ENCODE data around the gene HOXA6. TPM values are rescaled to one million over a fixed set of nuclear protein-coding genes. Genes with fewer than 3 reads are reported as not detected.

Gene HOXA6
- total RNA-seq, 1 donor from 2014 or later = 15.3 TPM

DNA sequence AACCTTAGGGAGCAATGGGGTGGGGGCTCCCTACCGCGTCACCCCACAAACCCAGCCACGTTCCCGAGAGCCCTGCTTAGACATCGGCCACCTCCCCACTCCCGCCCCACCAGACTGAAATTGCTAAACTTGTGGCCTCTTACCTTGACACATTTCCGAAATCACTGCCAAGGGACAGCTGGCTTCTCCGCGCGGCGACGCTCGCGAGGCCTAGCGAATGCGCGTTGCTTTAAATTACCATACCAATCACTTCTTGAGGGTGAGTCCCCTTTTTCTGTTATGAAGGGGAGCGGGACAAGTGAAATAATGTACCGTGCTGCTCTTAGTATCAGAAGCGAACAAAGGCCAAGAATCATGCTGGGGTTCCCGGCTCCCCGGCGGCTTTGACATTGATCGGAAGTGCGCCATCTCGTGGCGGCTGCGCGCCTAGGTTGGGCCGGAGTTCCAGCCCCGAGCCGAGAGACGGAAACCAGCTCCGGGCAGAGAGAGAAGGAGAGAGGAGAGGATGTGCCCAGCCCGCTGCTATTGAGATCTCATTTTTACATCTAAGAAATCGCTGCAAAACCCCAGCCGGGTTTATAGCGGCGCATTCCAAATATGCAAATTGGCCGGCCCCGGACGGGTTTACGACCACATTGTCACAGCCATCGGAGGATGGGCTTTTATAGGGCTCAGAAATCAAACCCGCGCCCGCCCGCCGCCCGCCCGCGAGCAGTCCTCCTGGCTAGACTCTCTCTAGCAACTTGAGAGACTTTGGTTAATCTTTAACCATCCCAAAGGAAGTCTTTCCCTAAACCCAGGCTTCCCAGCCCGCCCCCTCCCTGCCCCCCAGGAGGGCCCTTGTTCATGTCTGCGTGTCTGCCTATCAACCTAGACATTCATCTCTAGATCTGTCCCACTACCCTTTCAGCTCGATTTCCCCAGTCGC is 32.2 kb upstream of the HOXA6 start:
- peak in 1 of 2 donors; percentile 73 for DNase-seq (ENCODE audit: low spot score in 2 of 2)
- peaks cover 26% of the 10 kb centered on the region for H3K27me3 ChIP-seq
- no peaks in the 10 kb centered on the region for H3K36me3 ChIP-seq
- H3K4me3 ChIP-seq = peak overlapping the region in 1 of 2 donors; percentile 22
- peaks cover 2 to 15% of the 10 kb centered on the region in 2 donors for H3K4me1 ChIP-seq
- no peak overlapping the region for H3K27ac ChIP-seq
- TF ChIP-seq, protein P1, sequence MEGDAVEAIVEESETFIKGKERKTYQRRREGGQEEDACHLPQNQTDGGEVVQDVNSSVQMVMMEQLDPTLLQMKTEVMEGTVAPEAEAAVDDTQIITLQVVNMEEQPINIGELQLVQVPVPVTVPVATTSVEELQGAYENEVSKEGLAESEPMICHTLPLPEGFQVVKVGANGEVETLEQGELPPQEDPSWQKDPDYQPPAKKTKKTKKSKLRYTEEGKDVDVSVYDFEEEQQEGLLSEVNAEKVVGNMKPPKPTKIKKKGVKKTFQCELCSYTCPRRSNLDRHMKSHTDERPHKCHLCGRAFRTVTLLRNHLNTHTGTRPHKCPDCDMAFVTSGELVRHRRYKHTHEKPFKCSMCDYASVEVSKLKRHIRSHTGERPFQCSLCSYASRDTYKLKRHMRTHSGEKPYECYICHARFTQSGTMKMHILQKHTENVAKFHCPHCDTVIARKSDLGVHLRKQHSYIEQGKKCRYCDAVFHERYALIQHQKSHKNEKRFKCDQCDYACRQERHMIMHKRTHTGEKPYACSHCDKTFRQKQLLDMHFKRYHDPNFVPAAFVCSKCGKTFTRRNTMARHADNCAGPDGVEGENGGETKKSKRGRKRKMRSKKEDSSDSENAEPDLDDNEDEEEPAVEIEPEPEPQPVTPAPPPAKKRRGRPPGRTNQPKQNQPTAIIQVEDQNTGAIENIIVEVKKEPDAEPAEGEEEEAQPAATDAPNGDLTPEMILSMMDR (IDR thresholded peaks at IDR 0.05) = peak; percentile 39 to 78 (median 77)
- no peaks in the 10 kb centered on the region for H3K9me3 ChIP-seq
- intact Hi-C loops (cut with DNase I) = loop anchor here (5.0 kb wide), 1 partner anchor 812 kb away; no protein-coding TSS in a partner anchor

DNA sequence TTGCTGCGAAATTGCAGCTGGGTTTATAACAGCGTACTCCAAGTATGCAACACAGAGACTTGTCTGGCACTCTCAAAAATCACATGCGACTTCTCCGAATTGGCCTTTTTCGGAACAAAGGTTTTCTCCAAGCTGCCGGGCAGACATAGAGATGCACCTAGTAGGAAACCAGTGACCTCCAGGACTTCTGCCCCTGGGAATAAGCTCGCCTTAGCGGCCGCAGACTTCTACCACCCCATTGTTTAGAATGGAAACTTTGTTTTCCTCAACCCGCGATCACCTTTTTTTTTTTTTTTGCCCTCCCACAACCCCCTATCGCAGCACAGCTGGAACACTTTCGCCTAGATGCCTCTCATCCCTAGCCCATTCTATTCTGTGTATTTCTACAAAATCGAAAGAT is 31.5 kb upstream of the HOXA6 start:
- peaks cover 31% of the 10 kb centered on the region for H3K27me3 ChIP-seq
- intact Hi-C loops (cut with DNase I) = no loop called here
- no peak overlapping the region for H3K27ac ChIP-seq

DNA sequence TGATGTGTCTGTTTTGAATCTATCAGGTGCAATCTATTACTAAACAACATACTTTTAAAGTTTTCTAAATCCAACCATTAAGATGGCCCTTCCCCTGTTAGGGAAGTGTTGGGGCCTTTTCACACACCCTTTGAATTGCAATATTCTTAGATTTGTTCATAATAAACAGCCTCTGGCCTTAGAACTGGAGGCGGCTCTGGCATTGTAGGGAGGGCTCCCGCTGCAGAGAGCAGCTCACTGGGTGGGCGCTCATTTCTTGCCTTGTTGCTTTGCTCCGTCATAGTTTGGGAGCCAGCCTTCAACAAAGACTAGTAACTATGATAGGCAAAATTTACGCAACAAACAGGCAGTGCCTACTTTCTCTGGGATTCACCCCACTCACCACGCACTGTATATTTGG is 30.8 kb upstream of the HOXA6 start:
- H3K36me3 ChIP-seq = no peaks in the 10 kb centered on the region
- intact Hi-C loops (cut with DNase I) = no loop called here
- H3K4me1 ChIP-seq = peaks cover 2 to 15% of the 10 kb centered on the region in 2 donors
- no peak overlapping the region for H3K4me3 ChIP-seq
- H3K27me3 ChIP-seq = peaks cover 29% of the 10 kb centered on the region
- no peak overlapping the region for H3K27ac ChIP-seq
- no peak for DNase-seq (ENCODE audit: low spot score in 2 of 2)
- H3K9me3 ChIP-seq = no peaks in the 10 kb centered on the region
- TF ChIP-seq, protein P1 (IDR thresholded peaks at IDR 0.05) = no peak

More for the DNA sequence above, 31.5 kb upstream of the HOXA6 start:
- no peaks in the 10 kb centered on the region for H3K36me3 ChIP-seq
- H3K4me1 ChIP-seq = peaks cover 2 to 14% of the 10 kb centered on the region in 2 donors
- no peaks in the 10 kb centered on the region for H3K9me3 ChIP-seq
- H3K4me3 ChIP-seq = no peak overlapping the region
- TF ChIP-seq, protein P1 (IDR thresholded peaks at IDR 0.05) = no peak
- no peak for DNase-seq (ENCODE audit: low spot score in 2 of 2)

DNA sequence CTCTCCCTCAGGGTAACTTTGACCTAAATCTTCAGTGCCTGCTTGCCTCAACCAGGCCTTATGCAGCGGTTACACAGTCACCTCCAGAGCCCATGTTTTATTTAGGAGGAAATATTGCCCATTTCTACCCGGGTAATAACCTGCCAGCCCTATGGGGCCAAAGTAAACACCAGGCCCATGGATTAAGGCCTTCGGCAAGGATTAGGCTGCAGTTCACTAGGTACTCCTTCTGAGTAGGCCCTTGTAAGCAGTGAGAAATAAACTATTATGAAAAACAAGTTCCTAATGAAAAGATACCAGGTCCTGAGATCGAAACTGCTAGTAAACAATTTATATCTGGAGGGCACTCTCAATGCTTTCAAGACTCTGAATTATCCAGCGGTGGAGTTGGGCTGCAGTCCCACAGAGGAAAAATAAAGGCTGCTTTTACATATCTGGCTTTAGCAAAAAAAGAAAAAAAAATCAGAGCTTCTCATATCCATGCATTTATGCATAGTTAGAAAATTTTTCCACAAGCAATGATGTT is 30.3 kb upstream of the HOXA6 start:
- intact Hi-C loops (cut with DNase I) = no loop called here
- Histone ChIP-seq H3K27me3 (peaks cover 30% of the 10 kb centered on the region), H3K9me3 (no peaks in the 10 kb centered on the region), H3K4me1 (peaks cover 0 to 17% of the 10 kb centered on the region in 2 donors), H3K27ac (no peak overlapping the region), H3K36me3 (no peaks in the 10 kb centered on the region), H3K4me3 (no peak overlapping the region)
- TF ChIP-seq, protein P1 (IDR thresholded peaks at IDR 0.05) = no peak
- DNase-seq (ENCODE audit: low spot score in 2 of 2) = peak in 1 of 2 donors; percentile 37

DNA sequence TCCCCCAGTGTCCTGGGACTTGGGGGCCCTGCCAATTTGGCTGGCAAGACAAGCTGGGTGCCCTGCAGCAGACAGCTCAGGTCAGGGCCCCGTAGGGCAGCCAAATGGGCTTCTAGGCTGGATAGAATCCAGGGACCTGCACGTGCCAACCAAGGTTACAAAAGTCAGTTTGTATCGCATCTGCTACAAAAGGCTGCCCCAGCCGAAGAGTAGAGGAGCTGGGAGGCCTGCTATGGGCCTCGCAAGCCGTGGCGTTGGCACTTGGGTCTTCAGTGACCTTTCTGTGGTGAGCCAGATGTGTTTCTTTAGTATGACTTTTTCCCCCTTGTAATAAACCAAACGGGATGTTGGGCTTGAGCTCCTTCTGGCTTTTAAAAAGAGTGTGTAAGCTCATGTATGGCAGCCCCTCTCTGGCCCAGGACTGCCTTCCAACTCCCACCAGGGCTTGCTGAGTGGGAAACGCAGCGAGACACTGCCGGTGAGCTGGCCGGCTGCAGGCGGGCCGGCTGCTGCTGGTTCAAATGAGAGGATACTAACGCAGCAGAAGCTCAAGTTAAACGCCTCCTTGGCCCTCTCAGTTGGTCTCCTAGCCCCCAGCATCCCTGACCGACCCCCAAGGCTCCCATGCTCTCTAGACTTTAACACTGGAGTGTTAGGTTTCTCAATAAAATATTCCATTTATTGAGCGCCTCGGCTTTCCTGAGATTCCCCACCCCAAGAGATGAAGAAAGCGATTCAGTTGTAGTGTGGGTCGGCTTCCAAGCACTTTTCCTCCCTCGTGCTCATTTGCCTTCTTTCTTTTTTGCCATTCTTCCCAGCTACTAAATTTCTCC is 29.6 kb upstream of the HOXA6 start:
- H3K27me3 ChIP-seq = peaks cover 36% of the 10 kb centered on the region
- H3K27ac ChIP-seq = no peak overlapping the region
- H3K4me1 ChIP-seq = peaks cover 0 to 18% of the 10 kb centered on the region in 2 donors
- H3K4me3 ChIP-seq = no peak overlapping the region
- DNase-seq (ENCODE audit: low spot score in 2 of 2) = peak in 1 of 2 donors; percentile 52
- TF ChIP-seq, protein P1 (IDR thresholded peaks at IDR 0.05) = no peak
- H3K9me3 ChIP-seq = no peaks in the 10 kb centered on the region
- intact Hi-C loops (cut with DNase I) = no loop called here
- H3K36me3 ChIP-seq = no peaks in the 10 kb centered on the region

Data from ascending aorta (tissue), 2 donors.